K562 (cell line): ENCODE measurements around the gene JMJD1C. TPM values are rescaled to one million over a fixed set of nuclear protein-coding genes. Genes with fewer than 3 reads are reported as not detected.

Experiments used
- ATAC-seq: fragments of 200-7000 bp; cut with Tn5 transposase; 3 replicates; pipeline ENCODE4 v1.9.1; 2020; ENCODE audit warnings: moderate library complexity
- BruUV-seq: library from RNA; stranded (reverse); fragments of 400-500 nt; replicated peaks from 2 replicates; lab custom pipeline; 2021; lab: Mats Ljungman, UMichigan
- CTCF ChIA-PET: fragments of 300-600 bp; formaldehyde crosslinking; extraction: SDS; loops from one replicate; lab custom pipeline; 2021; ENCODE audit warnings: low intra/inter-chr PET ratio; lab: Yijun Ruan, JAX
- POLR2A ChIA-PET: fragments of 300-600, 350-650 bp; sonication (Branson Sonifier 250); formaldehyde crosslinking; extraction: SDS; loops from one replicate; lab custom pipeline; 2021; ENCODE audit warnings: antibody characterized with exemption, inconsistent platforms; lab: Yijun Ruan, JAX
- DNase-seq, 4 experiments: peaks; one replicate each; pipeline versions ENCODE4 v3.0.0 to v3.0.0-alpha.2; 2011 to 2018; ENCODE audit warnings: low spot score in 3 of 4, mixed read lengths in 3 of 4; ENCODE audit errors: extremely low read depth in 1 of 4
- FAIRE-seq: peaks from 2 replicates; lab custom pipeline; 2011; peaks lifted over from hg19 to GRCh38; lab: Jason Lieb, UNC
- H2AFZ ChIP-seq: 2 replicates; pipeline ENCODE4 v1.6.0; 2011; ENCODE audit warnings: low read depth, low read length, control low read depth, inconsistent platforms
- H3K27ac ChIP-seq: fragments of 200-600 bp; 3 replicates; pipeline ENCODE4 v1.8.0; 2011; ENCODE audit warnings: low read depth, mild to moderate bottlenecking, control low read depth, inconsistent platforms, low read length, moderate library complexity, mixed read lengths; ENCODE audit errors: extremely low read depth
- H3K27me3 ChIP-seq, 2 experiments: fragments of 300-600 bp in 1 of 2; 2 replicates in 1 of 2; 3 replicates in 1 of 2; pipeline versions ENCODE4 v1.6.0 to v1.8.0; 2011; ENCODE audit warnings: inconsistent platforms in 2 of 2, low read length in 2 of 2, mild to moderate bottlenecking in 1 of 2, mixed read lengths in 1 of 2, moderate library complexity in 1 of 2; ENCODE audit not compliant: control insufficient read depth in 2 of 2, insufficient read depth in 2 of 2
- H3K36me3 ChIP-seq: fragments of 300-600 bp; 3 replicates; pipeline ENCODE4 v1.8.0; 2011; ENCODE audit warnings: mild to moderate bottlenecking, low read length, inconsistent platforms; ENCODE audit not compliant: control insufficient read depth, insufficient read depth
- H3K4me1 ChIP-seq, 2 experiments: fragments of 200-600 bp in 1 of 2; replicated peaks in 1 of 2; 2 replicates in 1 of 2; 3 replicates in 1 of 2; pipeline versions ENCODE4 v1.5.1 to v1.8.0; 2011; ENCODE audit warnings: inconsistent platforms in 2 of 2, low read length in 2 of 2, mild to moderate bottlenecking in 1 of 2, mixed read lengths in 1 of 2, moderate library complexity in 1 of 2; ENCODE audit not compliant: control insufficient read depth in 2 of 2, insufficient read depth in 2 of 2
- H3K4me2 ChIP-seq: 2 replicates; pipeline ENCODE4 v1.6.1; 2011; ENCODE audit warnings: low read length, control low read depth, inconsistent platforms, mixed read lengths; ENCODE audit not compliant: insufficient read depth
- H3K4me3 ChIP-seq: fragments of 200-600 bp; sonication (generic), shearing (Covaris generic); 2 replicates; pipeline ENCODE4 v1.5.1; 2016; ENCODE audit warnings: control low read depth, inconsistent platforms
- H3K79me2 ChIP-seq: fragments of 200-600 bp; 3 replicates; pipeline ENCODE4 v1.8.0; 2011; ENCODE audit warnings: low read length, inconsistent platforms; ENCODE audit not compliant: control insufficient read depth, insufficient read depth
- H3K9ac ChIP-seq, 2 experiments: 2 replicates each; pipeline versions ENCODE4 v1.6.0 to v1.6.1; 2011; ENCODE audit warnings: low read depth in 2 of 2, low read length in 2 of 2, control low read depth in 1 of 2, inconsistent platforms in 1 of 2, mild to moderate bottlenecking in 1 of 2, mixed read lengths in 1 of 2; ENCODE audit not compliant: insufficient read depth in 1 of 2
- H3K9me1 ChIP-seq: one replicate; pipeline ENCODE4 v1.6.0; 2011; ENCODE audit warnings: inconsistent platforms, mild to moderate bottlenecking, low read length, moderate library complexity; ENCODE audit not compliant: control insufficient read depth, insufficient read depth
- H3K9me3 ChIP-seq: replicated peaks from 2 replicates; pipeline ENCODE4 v1.5.1; 2011; ENCODE audit warnings: low read depth, low read length, inconsistent platforms; ENCODE audit not compliant: control insufficient read depth, insufficient read depth
- H4K20me1 ChIP-seq: replicated peaks from 2 replicates; pipeline ENCODE4 v1.6.1; 2011; ENCODE audit warnings: low read length, inconsistent platforms, mixed read lengths; ENCODE audit not compliant: control insufficient read depth, insufficient read depth
- DLX4 ChIP-seq: fragments of 250-450 bp; sonication (Bioruptor Pico); IDR thresholded peaks from 2 replicates; pipeline ENCODE4 v1.6.1; 2021; ENCODE audit warnings: mild to moderate bottlenecking
- HNRNPL ChIP-seq: fragments of 200-400 bp; formaldehyde crosslinking; IDR thresholded peaks from 2 replicates; pipeline ENCODE4 v1.6.1; 2017; ENCODE audit warnings: low read depth, mild to moderate bottlenecking, low read length
- MCM5 ChIP-seq: fragments of 450-650 bp; IDR thresholded peaks from 2 replicates; pipeline ENCODE4 v1.6.1; 2016; ENCODE audit warnings: low read depth
- NELFE ChIP-seq: IDR thresholded peaks from 2 replicates; pipeline ENCODE4 v1.6.1; 2011; ENCODE audit warnings: mild to moderate bottlenecking; ENCODE audit not compliant: insufficient read depth, insufficient read length
- NFYB ChIP-seq: IDR thresholded peaks from 2 replicates; pipeline ENCODE4 v1.6.1; 2011; ENCODE audit warnings: mild to moderate bottlenecking, moderate library complexity; ENCODE audit not compliant: insufficient read length; ENCODE audit errors: extremely low read depth
- POLR2G ChIP-seq: fragments of 200-400 bp; formaldehyde crosslinking; IDR thresholded peaks from 2 replicates; pipeline ENCODE4 v1.6.1; 2017; ENCODE audit warnings: low read depth, mild to moderate bottlenecking, antibody characterized with exemption, low read length, moderate library complexity
- RBFOX2 ChIP-seq: fragments of 200-400 bp; formaldehyde crosslinking; IDR thresholded peaks from 2 replicates; pipeline ENCODE4 v1.6.1; 2017; ENCODE audit warnings: low read depth, mild to moderate bottlenecking, low read length, moderate library complexity
- TEAD1 ChIP-seq, 2 experiments: fragments of 450-650 bp in 1 of 2; sonication (generic) in 1 of 2; formaldehyde crosslinking; IDR thresholded peaks; 2 replicates each; pipeline versions ENCODE4 v1.4.0 to v1.8.0; 2020 to 2022; ENCODE audit warnings: mild to moderate bottlenecking in 2 of 2, missing genetic modification reagents in 1 of 2
- ZNF124 ChIP-seq: sonication (generic); formaldehyde crosslinking; IDR thresholded peaks from 2 replicates; pipeline ENCODE4 v1.8.1; 2022; ENCODE audit warnings: missing genetic modification reagents
- ZNF324 ChIP-seq: fragments of 250-450 bp; sonication (Bioruptor Pico); IDR thresholded peaks from 2 replicates; pipeline ENCODE4 v1.4.0; 2020; ENCODE audit warnings: mild to moderate bottlenecking
- ZZZ3 ChIP-seq: fragments of 450-650 bp; IDR thresholded peaks from 2 replicates; pipeline ENCODE4 v1.6.1; 2016; ENCODE audit warnings: antibody characterized with exemption, mild to moderate bottlenecking, moderate library complexity
- WGBS: fragments of 100-300 bp; shearing (Covaris generic); methylation state at CpG from one replicate; pipeline ENCODE4 v1.1.6; 2016; ENCODE audit warnings: low coverage, mixed read lengths; ENCODE audit not compliant: insufficient coverage; ENCODE audit errors: missing lambda C conversion rate; 5-methylcytosine and 5-hydroxymethylcytosine counted together
- in situ Hi-C: fragments of 300-500 bp; cut with MboI; formaldehyde crosslinking; loops from 4 replicates; pipeline ENCODE4 v1.15.0; 2018; ENCODE audit warnings: inconsistent platforms, mixed read lengths
- intact Hi-C: fragments of 100-400 bp; cut with micrococcal nuclease; formaldehyde crosslinking; loops from 2 replicates; pipeline ENCODE4 v1.14.2; 2022
- polyA plus RNA-seq, 8 experiments: library from polyadenylated mRNA; depleted of rRNA in 4 of 8; stranded (reverse) in 5 of 8; unstranded in 3 of 8; fragments of >200 nt; fragmentation: Nextera tagmentation in 2 of 8; fragmentation: Illumina TruSeq in 1 of 8; extraction: Ambion mirVana in 2 of 8; extraction: Trizol in 1 of 8; gene quantifications; 2 replicates each; pipeline versions ENCODE4 v1.2.1 to v1.2.3, GENCODE V29; 2011 to 2014; ENCODE audit warnings: inconsistent platforms in 1 of 8, missing spikeins in 1 of 8
- total RNA-seq, 7 experiments: library from RNA; depleted of rRNA in 6 of 7; stranded (reverse); fragments of >200 nt in 6 of 7; fragmentation: Illumina TruSeq in 2 of 7; extraction: Trizol in 2 of 7; gene quantifications; 2 replicates each; pipeline versions ENCODE4 v1.2.1 to v1.2.3, GENCODE V29; 2011 to 2021; ENCODE audit warnings: low replicate concordance in 1 of 7
- TF ChIP-seq, protein P1 (sequence below): fragments of 250-450 bp; sonication (Bioruptor Pico); IDR thresholded peaks from 2 replicates; pipeline ENCODE4 v1.4.0; 2020; ENCODE audit warnings: mild to moderate bottlenecking, moderate library complexity, borderline replicate concordance
- TF ChIP-seq, protein P2 (sequence below): fragments of 250-450 bp; sonication (Bioruptor Pico); IDR thresholded peaks from 2 replicates; pipeline ENCODE4 v1.4.0; 2020
- TF ChIP-seq, protein P3 (sequence below): fragments of 150-350 bp; IDR thresholded peaks from 2 replicates; pipeline ENCODE4 v1.6.1; 2014; ENCODE audit warnings: low read depth, mild to moderate bottlenecking, low read length, borderline replicate concordance

Gene JMJD1C
- total and polyA plus RNA-seq, 9 of the 15 experiments (the other 6 are each of a cell fraction or from before 2014, with no cell fraction given) = 25.3 to 68.0 (median 47.2) TPM

GRCh38 chr10:63265222-63265617 lies 200.6 kb downstream of the JMJD1C start:
- BruUV-seq = no TSS peak
- 0% methylated on average over 5 of the region's 5 CpGs for WGBS
- Histone ChIP-seq H4K20me1 (no peaks in the 10 kb centered on the region), H3K4me3 (peak overlapping the region; percentile 53), H3K4me1 (peaks cover 0 to 7% of the 10 kb centered on the region in 2 experiments; a peak in 2 of 5 replicates), H3K79me2 (peaks cover 99% of the 10 kb centered on the region), H3K9ac (peak overlapping the region in 1 of 2 experiments; percentile 89; a peak in 2 of 4 replicates), H2AFZ (no peak overlapping the region), H3K9me3 (no peaks in the 10 kb centered on the region), H3K9me1 (no peaks in the 10 kb centered on the region), H3K36me3 (peaks cover 18% of the 10 kb centered on the region; the same call in 2 of the 3 replicates), H3K4me2 (peak overlapping the region; percentile 76), H3K27me3 (no peaks in the 10 kb centered on the region), H3K27ac (peak overlapping the region; percentile 78)
- ATAC-seq (peak; percentile 65), FAIRE-seq (peak; percentile 78), DNase-seq (peak; percentile 56 to 91 (median 70))
- in situ Hi-C loops (no loop called here), intact Hi-C loops (loop anchor here (5.0 kb wide), 2 partner anchors 257 to 1498 kb away; partner anchors contain the start of gene REEP3)
- ChIA-PET POLR2A (interaction anchor here (1.0 to 5.6 kb wide), 4 partner anchors 9 to 364 kb away, joined by 3 to 33 read pairs (median 6); no protein-coding TSS in a partner anchor), CTCF (no interaction called here)
- TF ChIP-seq ZZZ3 (no peak), ZNF124 (CRISPR knock-in tag) (no peak), POLR2G (peak; percentile 63), RBFOX2 (peak; percentile 65), TEAD1 (CRISPR knock-in tag; IDR thresholded peaks at IDR 0.05) (no peak), MCM5 (no peak), NFYB (no peak), NELFE (no peak), ZNF324 (CRISPR knock-in tag) (no peak), HNRNPL (no peak), DLX4 (no peak)
- TF ChIP-seq, protein P1, sequence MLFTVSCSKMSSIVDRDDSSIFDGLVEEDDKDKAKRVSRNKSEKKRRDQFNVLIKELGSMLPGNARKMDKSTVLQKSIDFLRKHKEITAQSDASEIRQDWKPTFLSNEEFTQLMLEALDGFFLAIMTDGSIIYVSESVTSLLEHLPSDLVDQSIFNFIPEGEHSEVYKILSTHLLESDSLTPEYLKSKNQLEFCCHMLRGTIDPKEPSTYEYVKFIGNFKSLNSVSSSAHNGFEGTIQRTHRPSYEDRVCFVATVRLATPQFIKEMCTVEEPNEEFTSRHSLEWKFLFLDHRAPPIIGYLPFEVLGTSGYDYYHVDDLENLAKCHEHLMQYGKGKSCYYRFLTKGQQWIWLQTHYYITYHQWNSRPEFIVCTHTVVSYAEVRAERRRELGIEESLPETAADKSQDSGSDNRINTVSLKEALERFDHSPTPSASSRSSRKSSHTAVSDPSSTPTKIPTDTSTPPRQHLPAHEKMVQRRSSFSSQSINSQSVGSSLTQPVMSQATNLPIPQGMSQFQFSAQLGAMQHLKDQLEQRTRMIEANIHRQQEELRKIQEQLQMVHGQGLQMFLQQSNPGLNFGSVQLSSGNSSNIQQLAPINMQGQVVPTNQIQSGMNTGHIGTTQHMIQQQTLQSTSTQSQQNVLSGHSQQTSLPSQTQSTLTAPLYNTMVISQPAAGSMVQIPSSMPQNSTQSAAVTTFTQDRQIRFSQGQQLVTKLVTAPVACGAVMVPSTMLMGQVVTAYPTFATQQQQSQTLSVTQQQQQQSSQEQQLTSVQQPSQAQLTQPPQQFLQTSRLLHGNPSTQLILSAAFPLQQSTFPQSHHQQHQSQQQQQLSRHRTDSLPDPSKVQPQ (CRISPR knock-in tag) = no peak
- TF ChIP-seq, protein P2, sequence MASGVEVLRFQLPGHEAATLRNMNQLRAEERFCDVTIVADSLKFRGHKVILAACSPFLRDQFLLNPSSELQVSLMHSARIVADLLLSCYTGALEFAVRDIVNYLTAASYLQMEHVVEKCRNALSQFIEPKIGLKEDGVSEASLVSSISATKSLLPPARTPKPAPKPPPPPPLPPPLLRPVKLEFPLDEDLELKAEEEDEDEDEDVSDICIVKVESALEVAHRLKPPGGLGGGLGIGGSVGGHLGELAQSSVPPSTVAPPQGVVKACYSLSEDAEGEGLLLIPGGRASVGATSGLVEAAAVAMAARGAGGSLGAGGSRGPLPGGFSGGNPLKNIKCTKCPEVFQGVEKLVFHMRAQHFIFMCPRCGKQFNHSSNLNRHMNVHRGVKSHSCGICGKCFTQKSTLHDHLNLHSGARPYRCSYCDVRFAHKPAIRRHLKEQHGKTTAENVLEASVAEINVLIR (CRISPR knock-in tag) = no peak
- TF ChIP-seq, protein P3, sequence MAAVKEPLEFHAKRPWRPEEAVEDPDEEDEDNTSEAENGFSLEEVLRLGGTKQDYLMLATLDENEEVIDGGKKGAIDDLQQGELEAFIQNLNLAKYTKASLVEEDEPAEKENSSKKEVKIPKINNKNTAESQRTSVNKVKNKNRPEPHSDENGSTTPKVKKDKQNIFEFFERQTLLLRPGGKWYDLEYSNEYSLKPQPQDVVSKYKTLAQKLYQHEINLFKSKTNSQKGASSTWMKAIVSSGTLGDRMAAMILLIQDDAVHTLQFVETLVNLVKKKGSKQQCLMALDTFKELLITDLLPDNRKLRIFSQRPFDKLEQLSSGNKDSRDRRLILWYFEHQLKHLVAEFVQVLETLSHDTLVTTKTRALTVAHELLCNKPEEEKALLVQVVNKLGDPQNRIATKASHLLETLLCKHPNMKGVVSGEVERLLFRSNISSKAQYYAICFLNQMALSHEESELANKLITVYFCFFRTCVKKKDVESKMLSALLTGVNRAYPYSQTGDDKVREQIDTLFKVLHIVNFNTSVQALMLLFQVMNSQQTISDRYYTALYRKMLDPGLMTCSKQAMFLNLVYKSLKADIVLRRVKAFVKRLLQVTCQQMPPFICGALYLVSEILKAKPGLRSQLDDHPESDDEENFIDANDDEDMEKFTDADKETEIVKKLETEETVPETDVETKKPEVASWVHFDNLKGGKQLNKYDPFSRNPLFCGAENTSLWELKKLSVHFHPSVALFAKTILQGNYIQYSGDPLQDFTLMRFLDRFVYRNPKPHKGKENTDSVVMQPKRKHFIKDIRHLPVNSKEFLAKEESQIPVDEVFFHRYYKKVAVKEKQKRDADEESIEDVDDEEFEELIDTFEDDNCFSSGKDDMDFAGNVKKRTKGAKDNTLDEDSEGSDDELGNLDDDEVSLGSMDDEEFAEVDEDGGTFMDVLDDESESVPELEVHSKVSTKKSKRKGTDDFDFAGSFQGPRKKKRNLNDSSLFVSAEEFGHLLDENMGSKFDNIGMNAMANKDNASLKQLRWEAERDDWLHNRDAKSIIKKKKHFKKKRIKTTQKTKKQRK = no peak
